Measurements from ENCODE around the gene ABCA10.

ABCA10 gene

GRCh38 chr17:69117855-69118784 is 110.5 kb downstream of the ABCA10 start:
- intact Hi-C loops (cut with DNase I) = no loop called here
- DNase-seq = no peak

- intact Hi-C loops (cut with DNase I) = no loop called here
- no peak for DNase-seq
Measured at GRCh38 chr17:69111794-69112193, 116.8 kb downstream of the ABCA10 start.

GRCh38 chr17:69105907-69106730 is 122.5 kb downstream of the ABCA10 start:
- intact Hi-C loops (cut with DNase I) = no loop called here
- DNase-seq = no peak

GRCh38 chr17:69103557-69104233 is 124.9 kb downstream of the ABCA10 start:
- intact Hi-C loops (cut with DNase I) = no loop called here

GRCh38 chr17:69098625-69099024 is 130.0 kb downstream of the ABCA10 start:
- DNase-seq = no peak
- intact Hi-C loops (cut with DNase I) = no loop called here

More at GRCh38 chr17:69103557-69104233, 124.9 kb downstream of the ABCA10 start:
- no peak for DNase-seq

Data from posterior cingulate gyrus (tissue), 11 donors.